HepG2 (cell line): ENCODE data around the gene YIF1B. TPM values are rescaled to one million over a fixed set of nuclear protein-coding genes. Genes with fewer than 3 reads are reported as not detected.

Experiments
- ARNT2 ChIP-seq: sonication (generic); formaldehyde crosslinking; IDR thresholded peaks from 2 replicates; pipeline ENCODE4 v1.8.0; 2022; ENCODE audit warnings: mild to moderate bottlenecking, low read depth, missing genetic modification reagents, moderate library complexity
- ATRX ChIP-seq: sonication (generic); formaldehyde crosslinking; IDR thresholded peaks from 2 replicates; pipeline ENCODE4 v1.4.0; 2020; ENCODE audit warnings: missing genetic modification reagents, borderline replicate concordance
- BORCS8-MEF2B ChIP-seq: sonication (generic); formaldehyde crosslinking; IDR thresholded peaks from 2 replicates; pipeline ENCODE4 v1.8.0; 2022; ENCODE audit warnings: mild to moderate bottlenecking, missing genetic modification reagents
- ELF3 ChIP-seq: IDR thresholded peaks from 2 replicates; pipeline ENCODE4 v1.6.1; 2016; ENCODE audit warnings: missing genetic modification reagents, missing compliant biosample characterization
- ERF ChIP-seq: IDR thresholded peaks from 2 replicates; pipeline ENCODE4 v1.6.1; 2018; ENCODE audit warnings: missing biosample characterization, missing genetic modification reagents
- KDM5B ChIP-seq: sonication (generic); formaldehyde crosslinking; IDR thresholded peaks from 2 replicates; pipeline ENCODE4 v1.4.0; 2020; ENCODE audit warnings: missing genetic modification reagents, mild to moderate bottlenecking, borderline replicate concordance
- NRL ChIP-seq: sonication (generic); formaldehyde crosslinking; IDR thresholded peaks from 2 replicates; pipeline ENCODE4 v1.5.0; 2020; ENCODE audit warnings: missing genetic modification reagents, mild to moderate bottlenecking, moderate library complexity, borderline replicate concordance
- RBAK ChIP-seq: sonication (generic); formaldehyde crosslinking; IDR thresholded peaks from 2 replicates; pipeline ENCODE4 v1.5.1; 2020; ENCODE audit warnings: mild to moderate bottlenecking, missing genetic modification reagents
- RBM39 ChIP-seq: fragments of 200-400 bp; formaldehyde crosslinking; IDR thresholded peaks from one replicate; pipeline ENCODE4 v1.6.1; 2018; ENCODE audit warnings: antibody characterized with exemption, mild to moderate bottlenecking, low read depth, low read length; ENCODE audit not compliant: poor library complexity, severe bottlenecking
- REPIN1 ChIP-seq: sonication (generic); formaldehyde crosslinking; IDR thresholded peaks from 2 replicates; pipeline ENCODE4 v1.8.0; 2022; ENCODE audit warnings: missing genetic modification reagents, low read depth, mild to moderate bottlenecking, borderline replicate concordance
- SNAPC2 ChIP-seq: sonication (generic); formaldehyde crosslinking; IDR thresholded peaks from 2 replicates; pipeline ENCODE4 v1.8.1; 2022; ENCODE audit warnings: mild to moderate bottlenecking, missing genetic modification reagents
- SOX6 ChIP-seq, 2 experiments: fragments of 450-650 bp in 1 of 2; sonication (generic) in 1 of 2; formaldehyde crosslinking in 1 of 2; IDR thresholded peaks; 2 replicates each; pipeline versions ENCODE4 v1.4.0 to v1.6.1; 2017 to 2020; ENCODE audit warnings: antibody characterized with exemption in 1 of 2, mild to moderate bottlenecking in 1 of 2, missing genetic modification reagents in 1 of 2
- SSRP1 ChIP-seq: IDR thresholded peaks from 2 replicates; pipeline ENCODE4 v1.6.1; 2016; ENCODE audit warnings: control low read depth
- TBL1XR1 ChIP-seq: fragments of 150-350 bp; IDR thresholded peaks from 2 replicates; pipeline ENCODE4 v1.6.1; 2014; ENCODE audit warnings: borderline replicate concordance, low read length; ENCODE audit not compliant: partially characterized antibody
- ZC3H4 ChIP-seq: sonication (generic); formaldehyde crosslinking; IDR thresholded peaks from 2 replicates; pipeline ENCODE4 v1.4.0; 2020; ENCODE audit warnings: missing genetic modification reagents, borderline replicate concordance
- ZMYM2 ChIP-seq: sonication (generic); formaldehyde crosslinking; IDR thresholded peaks from 2 replicates; pipeline ENCODE4 v1.8.0; 2022; ENCODE audit warnings: mild to moderate bottlenecking, missing genetic modification reagents
- ZNF124 ChIP-seq: sonication (generic); formaldehyde crosslinking; IDR thresholded peaks from 2 replicates; pipeline ENCODE4 v1.4.0; 2020; ENCODE audit warnings: missing genetic modification reagents
- ZNF24 ChIP-seq: fragments of 450-650 bp; IDR thresholded peaks from 2 replicates; pipeline ENCODE4 v1.6.1; 2017; ENCODE audit warnings: antibody characterized with exemption, mild to moderate bottlenecking
- ZNF264 ChIP-seq: sonication (generic); formaldehyde crosslinking; IDR thresholded peaks from 2 replicates; pipeline ENCODE4 v1.4.0; 2020; ENCODE audit warnings: missing genetic modification reagents
- ZNF354B ChIP-seq: sonication (generic); formaldehyde crosslinking; IDR thresholded peaks from 2 replicates; pipeline ENCODE4 v1.8.0; 2022; ENCODE audit warnings: mild to moderate bottlenecking, missing genetic modification reagents
- ZNF510 ChIP-seq: sonication (generic); formaldehyde crosslinking; IDR thresholded peaks from 2 replicates; pipeline ENCODE4 v1.4.0; 2020; ENCODE audit warnings: low read depth, mild to moderate bottlenecking, missing genetic modification reagents
- ZNF616 ChIP-seq: sonication (generic); formaldehyde crosslinking; IDR thresholded peaks from 2 replicates; pipeline ENCODE4 v1.5.0; 2020; ENCODE audit warnings: low read depth, mild to moderate bottlenecking, missing genetic modification reagents
- ZNF839 ChIP-seq: sonication (generic); formaldehyde crosslinking; IDR thresholded peaks from 2 replicates; pipeline ENCODE4 v1.4.0; 2020; ENCODE audit warnings: missing genetic modification reagents, mild to moderate bottlenecking, borderline replicate concordance
- polyA plus RNA-seq, 8 experiments: library from polyadenylated mRNA; depleted of rRNA in 3 of 8; stranded (reverse) in 7 of 8; unstranded in 1 of 8; fragments of >200 nt; fragmentation: Illumina TruSeq in 4 of 8; extraction: Trizol in 4 of 8; gene quantifications; 2 replicates each; pipeline versions ENCODE4 v1.2.1 to v1.2.3, GENCODE V29; 2011 to 2016; ENCODE audit warnings: low read depth in 4 of 8, missing spikeins in 1 of 8, mixed read lengths in 1 of 8; ENCODE audit not compliant: insufficient read depth in 1 of 8
- total RNA-seq, 5 experiments: library from RNA; depleted of rRNA; stranded (reverse); fragments of >200 nt; fragmentation: Illumina TruSeq; extraction: Trizol; gene quantifications; 2 replicates each; pipeline ENCODE4 v1.2.3, GENCODE V29; 2016; ENCODE audit warnings: low read depth in 1 of 5
- TF ChIP-seq, protein P1 (sequence below): sonication (generic); formaldehyde crosslinking; IDR thresholded peaks from 2 replicates; pipeline ENCODE4 v1.8.0; 2022; ENCODE audit warnings: missing genetic modification reagents, mild to moderate bottlenecking, moderate library complexity, borderline replicate concordance
- TF ChIP-seq, protein P2 (sequence below): sonication (generic); formaldehyde crosslinking; IDR thresholded peaks from 2 replicates; pipeline ENCODE4 v1.4.0; 2020; ENCODE audit warnings: missing genetic modification reagents, borderline replicate concordance
- TF ChIP-seq, protein P3 (sequence below): sonication (generic); formaldehyde crosslinking; IDR thresholded peaks from 2 replicates; pipeline ENCODE4 v1.4.0; 2020; ENCODE audit warnings: mild to moderate bottlenecking, missing genetic modification reagents

YIF1B gene
- total and polyA plus RNA-seq, 2 of the 13 experiments (the other 11 are each of a cell fraction or from before 2014, with no cell fraction given) = 41.4 to 85.2 TPM

DNA sequence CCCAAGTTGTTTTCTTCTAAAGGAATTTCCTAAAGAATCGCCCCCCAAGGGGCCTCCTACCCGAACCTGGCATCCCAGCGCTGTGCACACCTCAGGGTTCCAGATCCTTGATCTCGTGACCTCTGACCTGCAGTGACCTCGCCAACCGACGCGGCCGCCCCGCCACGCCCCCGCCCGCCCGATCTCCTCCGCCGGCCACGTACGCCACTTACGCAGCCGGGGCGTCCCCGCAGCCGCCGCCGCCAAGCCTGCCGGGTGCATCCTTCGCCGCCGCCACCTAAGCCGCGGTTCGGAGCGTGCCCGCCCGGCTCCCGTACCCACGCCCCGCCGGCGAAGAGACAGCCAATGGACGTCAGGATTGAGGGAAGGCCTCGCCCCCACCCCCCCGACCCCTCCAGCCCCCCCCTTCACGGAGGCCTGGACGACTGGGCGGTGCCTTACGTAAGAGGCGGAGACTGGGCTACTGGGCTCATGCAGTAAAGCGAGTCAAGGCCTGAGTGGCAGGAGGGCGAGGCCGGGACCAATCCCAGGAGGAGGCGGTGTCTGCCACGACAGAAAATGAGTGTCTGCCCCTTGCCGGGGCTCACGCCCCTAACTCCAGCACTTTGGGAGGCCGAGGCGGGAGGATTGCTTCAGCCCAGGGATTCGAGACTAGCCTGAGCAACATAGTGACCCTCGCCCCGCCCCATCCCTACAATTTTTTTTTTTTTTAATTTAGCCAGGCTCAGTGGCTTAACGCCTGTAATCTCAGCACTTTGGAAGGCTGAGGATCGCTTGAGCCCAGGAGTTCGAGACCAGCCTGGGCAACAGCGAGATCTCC lies at the start of gene YIF1B (continued):
- TF ChIP-seq, protein P1, sequence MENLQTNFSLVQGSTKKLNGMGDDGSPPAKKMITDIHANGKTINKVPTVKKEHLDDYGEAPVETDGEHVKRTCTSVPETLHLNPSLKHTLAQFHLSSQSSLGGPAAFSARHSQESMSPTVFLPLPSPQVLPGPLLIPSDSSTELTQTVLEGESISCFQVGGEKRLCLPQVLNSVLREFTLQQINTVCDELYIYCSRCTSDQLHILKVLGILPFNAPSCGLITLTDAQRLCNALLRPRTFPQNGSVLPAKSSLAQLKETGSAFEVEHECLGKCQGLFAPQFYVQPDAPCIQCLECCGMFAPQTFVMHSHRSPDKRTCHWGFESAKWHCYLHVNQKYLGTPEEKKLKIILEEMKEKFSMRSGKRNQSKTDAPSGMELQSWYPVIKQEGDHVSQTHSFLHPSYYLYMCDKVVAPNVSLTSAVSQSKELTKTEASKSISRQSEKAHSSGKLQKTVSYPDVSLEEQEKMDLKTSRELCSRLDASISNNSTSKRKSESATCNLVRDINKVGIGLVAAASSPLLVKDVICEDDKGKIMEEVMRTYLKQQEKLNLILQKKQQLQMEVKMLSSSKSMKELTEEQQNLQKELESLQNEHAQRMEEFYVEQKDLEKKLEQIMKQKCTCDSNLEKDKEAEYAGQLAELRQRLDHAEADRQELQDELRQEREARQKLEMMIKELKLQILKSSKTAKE (CRISPR knock-in tag) = peak; percentile 56; the same call in 1 of the 2 replicates
- TF ChIP-seq ATRX (CRISPR knock-in tag) = no peak
- TF ChIP-seq RBAK = no peak
- no peak for TF ChIP-seq ZC3H4 (CRISPR knock-in tag)
- peak; percentile 37; the same call in 1 of the 2 replicates for TF ChIP-seq ERF (CRISPR knock-in tag)
- no peak for TF ChIP-seq REPIN1 (CRISPR knock-in tag)
- TF ChIP-seq ZNF264 (CRISPR knock-in tag) = 0 out of 2 replicates have a peak, but pooled peaks have one; percentile 50
- no peak for TF ChIP-seq RBM39
- no peak for TF ChIP-seq ZNF354B
- no peak for TF ChIP-seq ZNF616 (CRISPR knock-in tag)
- no peak for TF ChIP-seq ZNF124
- TF ChIP-seq SOX6 (IDR thresholded peaks at IDR 0.05) = no peak
- TF ChIP-seq SOX6 (CRISPR knock-in tag; IDR thresholded peaks at IDR 0.05) = no peak
- peak; percentile 72 for TF ChIP-seq ARNT2 (CRISPR knock-in tag)
- TF ChIP-seq ZNF24 = no peak
- TF ChIP-seq, protein P2, sequence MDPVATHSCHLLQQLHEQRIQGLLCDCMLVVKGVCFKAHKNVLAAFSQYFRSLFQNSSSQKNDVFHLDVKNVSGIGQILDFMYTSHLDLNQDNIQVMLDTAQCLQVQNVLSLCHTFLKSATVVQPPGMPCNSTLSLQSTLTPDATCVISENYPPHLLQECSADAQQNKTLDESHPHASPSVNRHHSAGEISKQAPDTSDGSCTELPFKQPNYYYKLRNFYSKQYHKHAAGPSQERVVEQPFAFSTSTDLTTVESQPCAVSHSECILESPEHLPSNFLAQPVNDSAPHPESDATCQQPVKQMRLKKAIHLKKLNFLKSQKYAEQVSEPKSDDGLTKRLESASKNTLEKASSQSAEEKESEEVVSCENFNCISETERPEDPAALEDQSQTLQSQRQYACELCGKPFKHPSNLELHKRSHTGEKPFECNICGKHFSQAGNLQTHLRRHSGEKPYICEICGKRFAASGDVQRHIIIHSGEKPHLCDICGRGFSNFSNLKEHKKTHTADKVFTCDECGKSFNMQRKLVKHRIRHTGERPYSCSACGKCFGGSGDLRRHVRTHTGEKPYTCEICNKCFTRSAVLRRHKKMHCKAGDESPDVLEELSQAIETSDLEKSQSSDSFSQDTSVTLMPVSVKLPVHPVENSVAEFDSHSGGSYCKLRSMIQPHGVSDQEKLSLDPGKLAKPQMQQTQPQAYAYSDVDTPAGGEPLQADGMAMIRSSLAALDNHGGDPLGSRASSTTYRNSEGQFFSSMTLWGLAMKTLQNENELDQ = no peak
- TF ChIP-seq ZNF510 (CRISPR knock-in tag) = no peak
- TF ChIP-seq ZNF839 (CRISPR knock-in tag) = no peak
- no peak for TF ChIP-seq BORCS8-MEF2B (CRISPR knock-in tag)
- TF ChIP-seq TBL1XR1 = no peak
- TF ChIP-seq SSRP1 (CRISPR knock-in tag) = no peak
- no peak for TF ChIP-seq NRL (CRISPR knock-in tag)
- TF ChIP-seq, protein P3, sequence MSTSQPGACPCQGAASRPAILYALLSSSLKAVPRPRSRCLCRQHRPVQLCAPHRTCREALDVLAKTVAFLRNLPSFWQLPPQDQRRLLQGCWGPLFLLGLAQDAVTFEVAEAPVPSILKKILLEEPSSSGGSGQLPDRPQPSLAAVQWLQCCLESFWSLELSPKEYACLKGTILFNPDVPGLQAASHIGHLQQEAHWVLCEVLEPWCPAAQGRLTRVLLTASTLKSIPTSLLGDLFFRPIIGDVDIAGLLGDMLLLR (CRISPR knock-in tag) = no peak
- peak; percentile 82 for TF ChIP-seq ZMYM2
- TF ChIP-seq KDM5B = no peak; the same call in 1 of the 2 replicates
- no peak for TF ChIP-seq ELF3 (CRISPR knock-in tag)
- TF ChIP-seq SNAPC2 (CRISPR knock-in tag) = peak; percentile 96; the same call in 1 of the 2 replicates
